C4-2B (cell line): ENCODE data around the gene CMIP.

Source experiments
- H3K27ac ChIP-seq: fragments of 450-650 bp; 2 replicates; pipeline ENCODE4 v1.5.1; 2017
- ZFX ChIP-seq: fragments of 450-650 bp; IDR thresholded peaks from 2 replicates; pipeline ENCODE4 v1.6.1; 2017
- TF ChIP-seq, protein P1 (sequence below): fragments of 450-650 bp; conservative IDR thresholded peaks from 2 replicates; pipeline ENCODE4 v1.5.1; 2017; ENCODE audit warnings: mild to moderate bottlenecking

Gene CMIP

GRCh38 chr16:81444448-81445121, at the start of gene CMIP:
TSS of gene CMIP (plus strand) at chr16:81444808.
- TF ChIP-seq ZFX: no peak
- TF ChIP-seq, protein P1, sequence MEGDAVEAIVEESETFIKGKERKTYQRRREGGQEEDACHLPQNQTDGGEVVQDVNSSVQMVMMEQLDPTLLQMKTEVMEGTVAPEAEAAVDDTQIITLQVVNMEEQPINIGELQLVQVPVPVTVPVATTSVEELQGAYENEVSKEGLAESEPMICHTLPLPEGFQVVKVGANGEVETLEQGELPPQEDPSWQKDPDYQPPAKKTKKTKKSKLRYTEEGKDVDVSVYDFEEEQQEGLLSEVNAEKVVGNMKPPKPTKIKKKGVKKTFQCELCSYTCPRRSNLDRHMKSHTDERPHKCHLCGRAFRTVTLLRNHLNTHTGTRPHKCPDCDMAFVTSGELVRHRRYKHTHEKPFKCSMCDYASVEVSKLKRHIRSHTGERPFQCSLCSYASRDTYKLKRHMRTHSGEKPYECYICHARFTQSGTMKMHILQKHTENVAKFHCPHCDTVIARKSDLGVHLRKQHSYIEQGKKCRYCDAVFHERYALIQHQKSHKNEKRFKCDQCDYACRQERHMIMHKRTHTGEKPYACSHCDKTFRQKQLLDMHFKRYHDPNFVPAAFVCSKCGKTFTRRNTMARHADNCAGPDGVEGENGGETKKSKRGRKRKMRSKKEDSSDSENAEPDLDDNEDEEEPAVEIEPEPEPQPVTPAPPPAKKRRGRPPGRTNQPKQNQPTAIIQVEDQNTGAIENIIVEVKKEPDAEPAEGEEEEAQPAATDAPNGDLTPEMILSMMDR: no peak
- peak within 1 kb of the TSS; percentile 73 for H3K27ac ChIP-seq

- no peak for TF ChIP-seq ZFX
- TF ChIP-seq, protein P1: no peak
- no peak overlapping the region for H3K27ac ChIP-seq
These were observed 49.5 kb upstream of the CMIP start for GRCh38 chr16:81394966-81395655.

DNA sequence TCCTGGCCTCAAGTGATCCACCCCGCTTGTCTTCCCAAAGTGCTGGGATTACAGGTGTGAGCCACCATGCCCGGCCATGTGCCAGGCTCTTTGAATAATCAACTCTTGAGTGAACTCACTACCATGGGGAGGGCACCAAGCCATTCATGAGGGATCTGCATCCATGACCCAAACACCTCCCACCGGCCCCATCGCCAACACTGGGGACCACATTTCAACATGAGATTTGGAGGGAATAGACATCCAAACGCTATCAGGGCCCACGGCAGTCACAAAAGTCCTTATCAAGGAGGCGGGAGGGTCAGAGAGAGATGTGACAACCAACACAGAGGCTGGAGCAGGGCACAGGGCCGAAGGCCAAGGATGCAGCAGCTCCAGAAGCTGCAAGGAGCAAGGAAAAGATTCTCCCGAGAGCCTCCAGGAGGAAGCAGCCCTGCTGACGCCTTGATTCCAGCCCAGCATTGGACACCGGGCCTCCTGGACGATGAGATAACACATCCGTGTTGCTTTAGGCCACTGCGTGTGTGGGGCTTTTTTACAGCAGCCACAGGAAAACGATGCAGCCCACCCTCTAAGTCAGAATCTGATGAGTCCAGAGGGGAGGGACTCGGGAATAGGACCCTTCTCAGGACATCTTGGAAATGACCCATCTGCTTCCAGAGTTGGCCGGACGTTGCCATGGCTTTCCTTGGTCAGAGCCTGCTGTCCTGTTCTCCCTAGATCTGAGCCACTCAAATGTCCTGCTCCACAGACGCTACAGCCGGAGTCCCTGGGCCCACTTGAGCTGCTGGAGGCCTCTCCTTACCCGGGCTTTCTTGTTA, 47.3 kb upstream of the CMIP start:
- H3K27ac ChIP-seq: no peak overlapping the region
- no peak for TF ChIP-seq ZFX
- TF ChIP-seq, protein P1: no peak

GRCh38 chr16:81397879-81398520, 46.6 kb upstream of the CMIP start:
- no peak for TF ChIP-seq ZFX
- TF ChIP-seq, protein P1: no peak
- H3K27ac ChIP-seq: no peak overlapping the region

DNA sequence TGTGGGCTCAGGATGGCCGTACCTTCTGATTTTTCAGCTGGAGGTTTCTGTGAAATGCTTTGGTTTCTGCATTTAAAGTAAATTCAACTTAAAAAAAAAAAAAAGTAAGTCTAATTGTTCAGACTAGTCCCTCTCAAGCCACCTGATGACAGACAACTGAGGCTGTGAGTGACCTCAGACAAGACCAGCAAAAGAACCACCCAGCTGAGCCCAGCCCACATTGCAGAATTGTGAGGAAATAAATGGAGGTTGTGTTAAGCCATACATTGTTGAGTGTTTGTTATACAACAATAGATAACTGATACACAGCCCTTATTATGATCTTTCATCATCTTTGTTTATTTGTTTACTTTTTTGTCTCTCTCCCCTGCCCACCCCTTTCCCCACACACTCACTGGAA, 44.7 kb upstream of the CMIP start:
- no peak overlapping the region for H3K27ac ChIP-seq

GRCh38 chr16:81401035-81401950, 43.3 kb upstream of the CMIP start:
- TF ChIP-seq ZFX: no peak
- TF ChIP-seq, protein P1: no peak
- H3K27ac ChIP-seq: peak overlapping the region; percentile 8; the same call in 1 of the 2 replicates

More for the DNA sequence above, 44.7 kb upstream of the CMIP start:
- TF ChIP-seq ZFX: no peak
- TF ChIP-seq, protein P1: no peak
